ENCODE data around the gene NPRL2. TPM values are rescaled to one million over a fixed set of nuclear protein-coding genes. Genes with fewer than 3 reads are reported as not detected.

The NPRL2 gene
- total RNA-seq, 2 experiments from 2014 or later = 27.9 to 52.5 TPM

- intact Hi-C loops (cut with micrococcal nuclease; ENCODE audit: unreplicated experiment) = loop anchor here (1.0 to 5.0 kb wide), 2 partner anchors 8 to 216 kb away; partner anchors contain the start of genes C3orf18, HEMK1 and TMEM115
- BruUV-seq (replicated peaks) = no TSS peak
- no peak for TF ChIP-seq EZH2phosphoT487 (IDR thresholded peaks at IDR 0.05; ENCODE audit: borderline replicate concordance, low read depth, low read length)
- TF ChIP-seq, protein P1, sequence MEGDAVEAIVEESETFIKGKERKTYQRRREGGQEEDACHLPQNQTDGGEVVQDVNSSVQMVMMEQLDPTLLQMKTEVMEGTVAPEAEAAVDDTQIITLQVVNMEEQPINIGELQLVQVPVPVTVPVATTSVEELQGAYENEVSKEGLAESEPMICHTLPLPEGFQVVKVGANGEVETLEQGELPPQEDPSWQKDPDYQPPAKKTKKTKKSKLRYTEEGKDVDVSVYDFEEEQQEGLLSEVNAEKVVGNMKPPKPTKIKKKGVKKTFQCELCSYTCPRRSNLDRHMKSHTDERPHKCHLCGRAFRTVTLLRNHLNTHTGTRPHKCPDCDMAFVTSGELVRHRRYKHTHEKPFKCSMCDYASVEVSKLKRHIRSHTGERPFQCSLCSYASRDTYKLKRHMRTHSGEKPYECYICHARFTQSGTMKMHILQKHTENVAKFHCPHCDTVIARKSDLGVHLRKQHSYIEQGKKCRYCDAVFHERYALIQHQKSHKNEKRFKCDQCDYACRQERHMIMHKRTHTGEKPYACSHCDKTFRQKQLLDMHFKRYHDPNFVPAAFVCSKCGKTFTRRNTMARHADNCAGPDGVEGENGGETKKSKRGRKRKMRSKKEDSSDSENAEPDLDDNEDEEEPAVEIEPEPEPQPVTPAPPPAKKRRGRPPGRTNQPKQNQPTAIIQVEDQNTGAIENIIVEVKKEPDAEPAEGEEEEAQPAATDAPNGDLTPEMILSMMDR (conservative IDR thresholded peaks at IDR 0.05; ENCODE audit: low read length) = no peak
- peaks cover 8% of the 10 kb centered on the region; the same call in 1 of the 2 replicates for H3K79me2 ChIP-seq (ENCODE audit: insufficient read depth, low read depth, low read length)
- no peak overlapping the region for H3K27ac ChIP-seq (ENCODE audit: low read depth, low read length, poor library complexity, severe bottlenecking)
- H3K9me3 ChIP-seq (ENCODE audit: low read length) = no peaks in the 10 kb centered on the region
- H3K36me3 ChIP-seq (ENCODE audit: insufficient read depth, low read length) = peaks cover 44% of the 10 kb centered on the region
- H4K20me1 ChIP-seq (ENCODE audit: insufficient read depth, low read length) = no peaks in the 10 kb centered on the region
- DNase-seq (ENCODE audit: low spot score) = no peak
- ChIA-PET CTCF (ENCODE audit: unreplicated experiment) (interaction anchor here (0.6 kb wide), 1 partner anchor 1832 kb away, joined by 5 read pairs; no protein-coding TSS in a partner anchor), POLR2A (interaction anchor here (1.3 to 2.1 kb wide), 2 partner anchors 8 to 15 kb away, joined by 9 to 22 read pairs; partner anchors contain the start of gene TMEM115)
- H2AFZ ChIP-seq (ENCODE audit: low read length) = peak overlapping the region; percentile 69; the same call in 1 of the 2 replicates
- no peaks in the 10 kb centered on the region for H3K9me2 ChIP-seq (ENCODE audit: insufficient read depth, low read length)
- peak overlapping the region; percentile 92 for H3K4me2 ChIP-seq (ENCODE audit: low read length)
- H3K4me3 ChIP-seq (ENCODE audit: low read depth, low read length, poor library complexity, severe bottlenecking) = peak overlapping the region; percentile 77
- peaks cover 30% of the 10 kb centered on the region for H3K4me1 ChIP-seq (ENCODE audit: insufficient read depth, low read length, poor library complexity, severe bottlenecking)
Observed at GRCh38 chr3:50351323-50351697, 735 bp upstream of the NPRL2 start.

DNA sequence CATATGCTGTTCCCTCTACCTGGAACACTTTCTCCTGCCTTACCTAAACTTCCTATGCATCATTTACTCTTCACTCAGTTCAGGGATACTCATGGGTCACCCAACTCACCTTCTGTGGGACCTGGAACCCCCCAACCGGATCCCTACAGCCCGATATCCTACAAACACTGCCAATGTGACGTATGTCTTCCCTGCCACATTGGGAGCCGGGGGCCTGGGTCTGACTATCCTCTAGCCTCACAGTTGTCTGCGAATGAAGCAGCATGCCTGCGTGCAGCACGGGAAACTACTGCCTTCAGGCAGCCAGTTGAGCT, 405 bp downstream of the NPRL2 start:
- Histone ChIP-seq H3K79me2 (ENCODE audit: insufficient read depth, low read depth, low read length) (peaks cover 8% of the 10 kb centered on the region; the same call in 1 of the 2 replicates), H3K4me2 (ENCODE audit: low read length) (peak overlapping the region; percentile 92), H3K9me2 (ENCODE audit: insufficient read depth, low read length) (no peaks in the 10 kb centered on the region), H3K27ac (ENCODE audit: low read depth, low read length, poor library complexity, severe bottlenecking) (peak overlapping the region; percentile 63), H3K9me3 (ENCODE audit: low read length) (no peaks in the 10 kb centered on the region), H3K36me3 (ENCODE audit: insufficient read depth, low read length) (peaks cover 34% of the 10 kb centered on the region), H3K4me3 (ENCODE audit: low read depth, low read length, poor library complexity, severe bottlenecking) (peak overlapping the region; percentile 77), H4K20me1 (ENCODE audit: insufficient read depth, low read length) (no peaks in the 10 kb centered on the region), H3K4me1 (ENCODE audit: insufficient read depth, low read length, poor library complexity, severe bottlenecking) (peaks cover 31% of the 10 kb centered on the region), H2AFZ (ENCODE audit: low read length) (peak overlapping the region; percentile 69; the same call in 1 of the 2 replicates)
- BruUV-seq (replicated peaks) = no TSS peak
- TF ChIP-seq, protein P1 (conservative IDR thresholded peaks at IDR 0.05; ENCODE audit: low read length) = no peak
- TF ChIP-seq EZH2phosphoT487 (IDR thresholded peaks at IDR 0.05; ENCODE audit: borderline replicate concordance, low read depth, low read length) = no peak
- ChIA-PET CTCF (ENCODE audit: unreplicated experiment) (interaction anchor here (0.6 to 1.0 kb wide), 2 partner anchors 11 to 12 kb away, joined by 4 to 5 read pairs; no protein-coding TSS in a partner anchor), POLR2A (interaction anchor here (0.6 to 2.1 kb wide), 9 partner anchors 9 to 409 kb away, joined by 3 to 22 read pairs (median 6); partner anchors contain the start of genes RASSF1 and TMEM115)
- no peak for DNase-seq (ENCODE audit: low spot score)
- intact Hi-C loops (cut with micrococcal nuclease; ENCODE audit: unreplicated experiment) = loop anchor here (5.0 kb wide), 1 partner anchor 217 kb away; the partner anchor contains the start of genes C3orf18 and HEMK1
